NCI-H128 (cell line): ENCODE data around the gene SPOCD1.

Experiments used
- DNase-seq: peaks from one replicate; lab custom pipeline; 2025; ENCODE audit not compliant: unreplicated experiment; lab: John Stamatoyannopoulos, UW

SPOCD1 gene

DNA sequence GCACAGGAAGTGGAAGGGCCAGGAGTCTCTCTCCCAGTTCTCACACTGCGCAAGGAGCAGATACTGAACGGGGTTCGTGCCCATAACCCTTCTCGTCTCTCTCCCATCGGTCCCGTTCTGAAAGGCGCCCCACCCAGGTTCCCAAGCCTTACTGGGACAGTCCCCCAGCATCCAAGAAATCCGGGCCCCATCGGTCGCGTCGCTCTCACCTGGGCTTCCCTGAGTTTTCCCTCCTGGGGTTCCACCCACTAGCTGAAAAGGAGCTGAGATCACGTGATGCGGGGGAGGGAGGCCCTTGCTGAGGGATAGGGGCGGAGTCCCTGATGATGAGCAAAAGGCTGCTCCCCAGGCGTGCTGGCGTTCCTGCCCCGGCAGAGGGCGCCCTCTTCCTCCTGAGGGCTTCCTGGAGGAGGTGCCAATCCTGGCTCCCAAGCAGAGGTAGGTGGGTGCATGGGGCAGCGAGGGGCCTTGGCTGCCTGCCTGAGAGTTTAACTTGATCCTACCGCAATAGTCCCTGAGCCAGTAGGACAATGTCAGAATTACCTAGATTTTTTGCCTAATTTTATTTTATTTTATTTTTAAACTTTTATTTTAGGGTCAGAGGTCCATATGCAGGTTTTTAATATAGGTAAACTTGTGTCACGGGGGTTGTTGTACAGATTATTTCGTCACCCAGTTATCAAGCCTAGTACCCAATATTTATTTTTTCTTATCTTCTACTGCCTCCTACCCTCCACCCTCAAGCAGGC, at the start of gene SPOCD1:
SPOCD1 (minus strand) TSS at position 271 of the 749 bp plus-strand sequence. CDS start 689 bp downstream, outside the sequence.
- DNase-seq = no peak

DNA sequence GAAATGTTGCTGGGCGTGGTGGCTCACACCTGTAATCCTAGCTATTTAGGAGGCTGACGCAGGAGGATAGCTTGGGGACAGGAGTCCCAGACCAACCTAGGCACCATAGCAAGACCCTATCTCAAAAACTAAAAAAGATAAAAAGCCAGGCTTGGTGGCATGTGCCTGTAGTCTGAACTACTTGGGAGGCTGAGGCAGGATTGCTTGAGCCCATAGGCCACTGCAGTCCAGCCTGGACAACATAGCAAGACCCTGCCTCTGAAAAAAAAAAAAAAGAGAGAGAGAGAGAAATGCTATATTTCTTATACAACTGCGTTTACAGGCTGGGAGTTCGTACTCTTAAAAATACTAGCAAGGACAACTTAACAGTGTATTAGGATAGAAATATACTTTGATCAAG, 46.2 kb upstream of the SPOCD1 start:
- no peak for DNase-seq

DNA sequence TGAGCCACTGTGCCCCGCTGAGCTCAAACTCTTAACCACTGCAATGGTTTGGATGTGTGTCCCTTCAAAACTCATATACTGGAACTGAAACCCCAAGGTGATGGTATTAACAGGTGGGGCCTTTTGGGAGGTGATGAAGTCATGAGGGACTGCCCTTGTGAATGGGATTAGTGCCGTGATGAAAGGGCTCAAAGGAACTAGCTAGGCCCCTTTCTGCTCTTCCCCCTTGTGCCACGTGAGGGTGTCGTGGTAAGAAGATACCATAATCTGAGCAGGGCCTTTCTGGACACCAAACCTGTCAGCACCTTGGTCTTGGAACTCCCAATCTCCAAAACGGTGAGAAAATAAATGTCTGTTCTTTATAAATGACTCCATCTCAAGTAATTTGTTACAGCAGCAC, 45.5 kb upstream of the SPOCD1 start:
- DNase-seq = no peak

DNA sequence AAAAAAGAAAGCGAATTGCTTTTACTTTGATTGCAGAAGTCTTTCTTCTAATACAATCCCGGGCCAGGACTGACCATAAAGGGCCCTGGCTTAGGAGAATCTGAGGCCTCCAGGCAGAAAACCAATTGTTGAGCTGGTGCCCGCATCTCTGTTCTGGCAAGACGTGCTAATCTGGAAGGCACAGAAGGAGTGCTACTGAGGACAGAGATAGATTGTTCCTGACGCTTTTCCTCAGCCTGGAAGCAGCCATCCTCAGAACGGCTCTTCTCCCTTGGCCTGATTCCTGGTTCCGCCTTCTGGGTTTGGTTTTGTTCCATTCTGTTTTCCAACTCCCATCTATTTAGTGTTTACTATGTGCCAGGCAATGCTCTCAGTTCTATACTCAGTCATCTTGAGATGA, 44.8 kb upstream of the SPOCD1 start:
- DNase-seq = no peak

DNA sequence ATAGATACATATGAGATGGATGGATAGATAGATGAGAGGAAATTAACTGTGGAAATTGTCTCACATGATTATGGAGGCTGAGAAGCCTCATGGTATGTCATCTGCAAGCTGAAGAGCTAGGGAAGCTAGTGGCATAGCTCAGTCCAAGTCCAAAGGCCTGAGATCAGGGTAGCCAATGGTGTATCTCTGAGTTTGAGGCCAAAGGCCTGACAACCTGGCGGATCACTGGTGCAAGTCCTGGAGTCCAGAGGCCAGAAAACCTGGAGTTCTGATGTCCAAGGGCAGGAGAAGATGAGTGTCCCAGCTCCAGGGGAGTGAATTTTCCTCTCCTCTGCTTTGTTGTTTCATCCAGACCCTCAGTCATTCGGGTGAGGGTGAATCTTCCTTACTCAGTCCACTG, 43.9 kb upstream of the SPOCD1 start:
- no peak for DNase-seq

GRCh38 chr1:31859044-31859443, 43.2 kb upstream of the SPOCD1 start:
- no peak for DNase-seq

DNA sequence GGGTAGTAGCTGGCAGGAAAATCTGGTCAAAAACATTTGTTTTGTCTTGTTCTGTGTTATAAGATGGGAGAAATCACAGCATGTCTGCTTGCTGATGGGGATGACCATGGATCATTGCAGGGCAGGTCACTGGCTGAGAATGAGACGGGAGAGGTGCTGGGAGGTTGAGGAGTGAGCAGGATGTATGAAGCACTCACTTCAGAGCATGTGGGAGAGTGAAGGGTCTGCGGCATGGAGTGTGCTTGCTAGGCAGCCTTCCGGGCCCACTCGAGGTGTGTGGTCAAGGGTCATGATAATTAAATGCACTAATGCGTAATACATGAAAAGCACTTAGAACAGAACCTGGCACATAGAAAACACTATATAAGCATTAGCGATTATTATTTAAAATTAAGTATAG, 42.0 kb upstream of the SPOCD1 start:
- no peak for DNase-seq

GRCh38 chr1:31856140-31856539, 40.3 kb upstream of the SPOCD1 start:
- DNase-seq = no peak

- DNase-seq = no peak
Measured at GRCh38 chr1:31855038-31855845, 39.4 kb upstream of the SPOCD1 start.

DNA sequence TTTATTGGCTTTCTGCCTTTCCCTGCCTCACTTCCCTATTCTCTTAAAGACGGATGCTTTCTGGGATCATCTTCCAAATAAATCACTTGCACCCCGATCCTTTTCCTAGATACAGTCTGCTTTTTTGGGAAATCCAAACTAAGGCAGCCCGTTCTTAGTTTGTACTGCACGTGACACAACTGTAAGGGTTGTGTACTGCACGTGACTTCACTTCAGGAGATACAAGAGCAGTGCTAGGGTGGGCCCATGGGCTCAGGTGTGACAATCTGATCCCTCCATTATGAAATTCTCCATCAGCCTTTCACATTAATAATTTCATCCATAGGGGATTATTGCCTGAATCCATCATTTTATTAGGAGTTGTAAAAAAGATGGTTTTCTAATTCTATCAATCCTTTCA, 33.8 kb upstream of the SPOCD1 start:
- DNase-seq = no peak

- no peak for DNase-seq
Measured at GRCh38 chr1:31848381-31848897, 32.6 kb upstream of the SPOCD1 start.

DNA sequence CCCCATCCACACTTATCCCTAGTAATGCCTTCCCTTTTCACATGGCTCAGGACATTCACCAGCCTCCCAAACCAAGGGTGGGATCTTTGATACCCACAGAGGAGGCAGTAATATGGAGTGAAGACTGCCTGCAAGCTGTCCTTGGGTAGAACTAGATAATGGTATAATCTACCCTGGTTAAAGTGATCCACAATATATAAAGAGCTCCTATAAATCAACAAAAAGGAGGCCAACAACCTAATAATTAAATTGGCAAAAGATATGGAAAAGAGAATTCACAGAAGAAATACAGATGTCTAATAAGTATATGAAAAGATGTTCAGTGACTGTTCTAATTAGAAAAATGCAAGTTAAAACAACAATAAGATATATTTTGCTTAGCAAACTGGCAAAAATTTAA, 30.7 kb upstream of the SPOCD1 start:
- no peak for DNase-seq

GRCh38 chr1:31843506-31843905, 27.7 kb upstream of the SPOCD1 start:
- DNase-seq = no peak

DNA sequence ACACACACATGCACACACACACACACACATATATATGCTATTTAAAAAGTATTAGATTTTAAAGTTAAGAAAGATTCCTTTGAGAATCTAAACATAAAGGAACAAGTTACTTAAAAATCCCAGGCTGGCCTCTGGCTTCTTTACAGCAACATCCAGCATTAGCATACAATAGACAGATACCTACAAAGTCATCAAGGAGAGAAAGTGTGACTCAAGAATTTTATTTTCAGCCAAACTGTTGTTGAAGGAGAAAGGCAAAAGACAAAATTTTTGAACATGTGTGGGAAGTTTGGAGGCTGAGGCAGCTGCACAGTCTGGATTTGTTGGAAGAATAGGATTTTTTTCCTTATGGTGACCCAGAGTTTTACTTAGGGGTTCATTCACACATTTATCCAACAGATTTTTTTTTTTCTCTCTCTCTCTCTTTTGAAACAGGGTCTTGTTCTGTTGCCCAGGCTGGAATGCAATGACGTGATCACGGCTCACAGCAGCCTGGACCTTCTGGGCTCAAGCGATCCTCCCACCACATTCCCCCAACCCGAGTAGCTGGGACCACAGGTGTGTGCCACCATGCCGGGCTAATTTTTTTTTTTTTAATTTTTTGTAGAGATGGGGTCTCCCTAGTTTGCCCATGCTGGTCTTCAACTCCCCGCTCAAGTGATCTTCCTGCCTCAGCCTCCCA, 24.0 kb upstream of the SPOCD1 start:
- no peak for DNase-seq

DNA sequence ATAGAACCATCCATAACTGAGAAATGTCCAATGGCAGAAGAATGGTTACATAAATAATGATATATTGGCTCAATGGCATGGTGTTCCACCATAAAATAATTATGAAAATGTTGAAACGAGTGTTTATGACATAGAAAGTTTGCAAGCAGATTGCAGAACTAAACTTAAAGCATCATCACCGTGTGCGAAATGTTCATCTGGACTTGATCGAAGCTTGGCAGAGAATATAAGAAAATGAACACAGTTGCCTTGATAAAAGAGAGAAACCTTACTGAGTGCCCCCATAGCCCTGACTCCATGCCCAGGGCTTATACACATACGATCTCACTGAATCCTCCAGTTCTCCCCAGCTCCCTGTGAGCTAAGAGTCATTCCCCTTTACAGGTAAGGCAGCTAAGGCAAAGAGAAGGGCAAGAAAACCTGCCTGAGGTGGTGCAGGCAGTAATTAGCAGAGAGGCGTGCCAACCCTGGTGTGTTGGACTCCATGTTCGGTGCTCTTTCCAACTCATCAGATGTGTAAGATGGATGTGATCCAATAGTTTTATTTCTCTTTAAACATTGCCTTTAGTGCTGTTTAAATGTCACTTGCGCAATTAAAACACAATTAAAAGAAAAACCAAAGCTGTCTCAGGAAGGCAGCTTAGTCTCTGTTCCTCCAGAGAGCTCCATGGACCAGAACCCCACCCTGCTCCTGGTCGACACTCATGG, 21.8 kb upstream of the SPOCD1 start:
- no peak for DNase-seq

GRCh38 chr1:31836638-31837037, 20.8 kb upstream of the SPOCD1 start:
- DNase-seq = no peak

GRCh38 chr1:31835415-31835814, 19.6 kb upstream of the SPOCD1 start:
- no peak for DNase-seq

- DNase-seq = no peak
Measured at GRCh38 chr1:31834501-31834900, 18.7 kb upstream of the SPOCD1 start.

DNA sequence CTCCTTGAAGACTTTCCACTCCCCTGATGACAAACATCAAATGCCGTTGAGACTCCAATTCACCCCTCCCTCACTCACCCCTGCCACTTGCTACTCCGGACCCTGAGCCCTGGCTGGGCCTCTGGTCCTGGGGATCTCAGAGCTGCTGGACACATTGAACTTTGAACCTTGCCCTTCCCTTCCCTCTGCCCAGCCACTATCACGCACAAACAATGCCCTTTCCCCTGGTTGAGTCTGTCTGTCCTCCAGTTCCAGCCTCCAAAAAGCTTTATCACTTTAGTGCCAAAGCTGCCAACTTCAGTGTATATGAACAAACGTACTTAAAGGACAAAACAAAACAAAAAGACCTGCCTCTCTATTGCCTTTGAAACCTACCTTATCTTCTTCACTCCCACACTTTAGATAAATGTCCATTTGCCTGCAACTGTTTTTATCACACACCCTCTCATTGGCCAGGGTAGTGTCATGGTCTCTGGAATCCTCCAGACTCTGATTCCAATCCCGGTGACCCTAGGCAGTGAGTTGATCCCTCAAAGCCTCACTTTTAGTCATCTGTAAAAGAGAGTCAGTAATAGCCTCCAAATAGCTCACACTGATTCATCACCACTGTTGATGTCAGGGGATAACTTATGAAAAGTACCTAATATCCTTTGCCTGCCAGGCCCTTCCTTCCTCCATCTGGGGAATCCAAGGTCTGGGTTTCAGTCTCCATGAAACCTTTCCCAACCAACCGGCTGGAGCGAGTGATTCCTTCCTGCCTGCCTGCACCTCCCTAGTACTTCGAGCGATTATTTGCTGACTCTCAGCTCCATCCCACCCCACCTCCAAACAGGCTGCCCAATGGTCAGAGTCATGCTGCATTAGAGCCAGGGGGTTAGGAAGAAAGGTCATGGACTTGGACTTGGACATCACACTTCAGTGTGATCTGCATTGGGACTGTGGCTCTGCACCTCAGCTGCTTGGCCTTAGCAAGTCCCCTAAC, 15.9 kb upstream of the SPOCD1 start:
- DNase-seq = no peak

GRCh38 chr1:31830511-31830910, 14.7 kb upstream of the SPOCD1 start:
- no peak for DNase-seq
